A673 (cell line): ENCODE measurements around the gene GRIA1.

Experiments used
- EZH2 ChIP-seq: fragments of 200-600 bp; sonication (generic); IDR thresholded peaks from 2 replicates; pipeline ENCODE4 v1.6.1; 2017; ENCODE audit warnings: borderline replicate concordance, low read depth, mild to moderate bottlenecking, mixed read lengths, antibody characterized with exemption, low read length; ENCODE audit not compliant: poor library complexity, severe bottlenecking
- TF ChIP-seq, protein P1 (sequence below): fragments of 300-800, 200-600 bp; sonication (generic); conservative IDR thresholded peaks from 2 replicates; pipeline ENCODE4 v1.5.1; 2017; ENCODE audit warnings: low read depth, mild to moderate bottlenecking, antibody characterized with exemption, low read length, moderate library complexity, mixed read lengths

DNA sequence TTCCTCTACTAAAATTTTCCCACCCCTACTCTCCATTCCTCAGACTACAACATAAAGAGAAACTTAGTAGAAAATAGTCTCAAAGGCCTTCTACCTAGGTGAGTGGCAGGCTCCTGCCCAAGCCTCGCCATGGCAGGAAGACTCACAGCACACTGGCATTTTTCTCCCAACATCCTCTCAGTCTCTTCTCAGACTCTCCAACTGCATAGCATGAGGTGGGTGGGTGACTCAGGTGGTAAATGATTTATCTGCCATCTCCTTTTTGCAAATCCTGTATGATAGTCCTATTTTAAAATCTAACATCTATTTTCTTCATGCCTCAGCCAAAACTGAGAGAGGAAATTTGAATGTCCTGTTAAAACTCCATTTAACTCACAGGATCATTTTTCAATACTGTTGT lies 33.5 kb upstream of the GRIA1 start:
- TF ChIP-seq, protein P1, sequence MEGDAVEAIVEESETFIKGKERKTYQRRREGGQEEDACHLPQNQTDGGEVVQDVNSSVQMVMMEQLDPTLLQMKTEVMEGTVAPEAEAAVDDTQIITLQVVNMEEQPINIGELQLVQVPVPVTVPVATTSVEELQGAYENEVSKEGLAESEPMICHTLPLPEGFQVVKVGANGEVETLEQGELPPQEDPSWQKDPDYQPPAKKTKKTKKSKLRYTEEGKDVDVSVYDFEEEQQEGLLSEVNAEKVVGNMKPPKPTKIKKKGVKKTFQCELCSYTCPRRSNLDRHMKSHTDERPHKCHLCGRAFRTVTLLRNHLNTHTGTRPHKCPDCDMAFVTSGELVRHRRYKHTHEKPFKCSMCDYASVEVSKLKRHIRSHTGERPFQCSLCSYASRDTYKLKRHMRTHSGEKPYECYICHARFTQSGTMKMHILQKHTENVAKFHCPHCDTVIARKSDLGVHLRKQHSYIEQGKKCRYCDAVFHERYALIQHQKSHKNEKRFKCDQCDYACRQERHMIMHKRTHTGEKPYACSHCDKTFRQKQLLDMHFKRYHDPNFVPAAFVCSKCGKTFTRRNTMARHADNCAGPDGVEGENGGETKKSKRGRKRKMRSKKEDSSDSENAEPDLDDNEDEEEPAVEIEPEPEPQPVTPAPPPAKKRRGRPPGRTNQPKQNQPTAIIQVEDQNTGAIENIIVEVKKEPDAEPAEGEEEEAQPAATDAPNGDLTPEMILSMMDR, result no peak
- TF ChIP-seq EZH2, result no peak
